ENCODE measurements around the gene POU2F3.

POU2F3 gene

GRCh38 chr11:120293038-120293800, 53.3 kb downstream of the POU2F3 start:
- Histone ChIP-seq H3K27me3 (replicated peaks; ENCODE audit: insufficient read depth, low read length) (no peaks in the 10 kb centered on the region), H3K27ac (ENCODE audit: low read length) (no peak overlapping the region), H3K36me3 (replicated peaks; ENCODE audit: insufficient read depth, low read length) (no peaks in the 10 kb centered on the region), H3K9ac (ENCODE audit: low read length) (no peak overlapping the region), H3K9me2 (replicated peaks; ENCODE audit: insufficient read depth, low read length) (no peaks in the 10 kb centered on the region), H3K4me2 (ENCODE audit: low read depth, low read length) (no peak overlapping the region), H3K9me3 (replicated peaks; ENCODE audit: insufficient read depth, low read length) (no peaks in the 10 kb centered on the region), H3K79me2 (ENCODE audit: low read length) (no peaks in the 10 kb centered on the region), H4K20me1 (ENCODE audit: insufficient read depth, low read length) (no peaks in the 10 kb centered on the region), H3K4me1 (ENCODE audit: low read length) (no peaks in the 10 kb centered on the region), H3K4me3 (ENCODE audit: low read length) (no peak overlapping the region), H2AFZ (ENCODE audit: low read length) (no peak overlapping the region), H3F3A (ENCODE audit: insufficient read depth, low read length) (no peaks in the 10 kb centered on the region)
- DNase-seq = no peak
- TF ChIP-seq EZH2 (optimal IDR thresholded peaks at IDR 0.05; ENCODE audit: low read depth, low read length) (no peak), EZH2phosphoT487 (IDR thresholded peaks at IDR 0.05; ENCODE audit: low read length) (no peak)
- TF ChIP-seq, protein P1, sequence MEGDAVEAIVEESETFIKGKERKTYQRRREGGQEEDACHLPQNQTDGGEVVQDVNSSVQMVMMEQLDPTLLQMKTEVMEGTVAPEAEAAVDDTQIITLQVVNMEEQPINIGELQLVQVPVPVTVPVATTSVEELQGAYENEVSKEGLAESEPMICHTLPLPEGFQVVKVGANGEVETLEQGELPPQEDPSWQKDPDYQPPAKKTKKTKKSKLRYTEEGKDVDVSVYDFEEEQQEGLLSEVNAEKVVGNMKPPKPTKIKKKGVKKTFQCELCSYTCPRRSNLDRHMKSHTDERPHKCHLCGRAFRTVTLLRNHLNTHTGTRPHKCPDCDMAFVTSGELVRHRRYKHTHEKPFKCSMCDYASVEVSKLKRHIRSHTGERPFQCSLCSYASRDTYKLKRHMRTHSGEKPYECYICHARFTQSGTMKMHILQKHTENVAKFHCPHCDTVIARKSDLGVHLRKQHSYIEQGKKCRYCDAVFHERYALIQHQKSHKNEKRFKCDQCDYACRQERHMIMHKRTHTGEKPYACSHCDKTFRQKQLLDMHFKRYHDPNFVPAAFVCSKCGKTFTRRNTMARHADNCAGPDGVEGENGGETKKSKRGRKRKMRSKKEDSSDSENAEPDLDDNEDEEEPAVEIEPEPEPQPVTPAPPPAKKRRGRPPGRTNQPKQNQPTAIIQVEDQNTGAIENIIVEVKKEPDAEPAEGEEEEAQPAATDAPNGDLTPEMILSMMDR (IDR thresholded peaks at IDR 0.05; ENCODE audit: low read length) = no peak

DNA sequence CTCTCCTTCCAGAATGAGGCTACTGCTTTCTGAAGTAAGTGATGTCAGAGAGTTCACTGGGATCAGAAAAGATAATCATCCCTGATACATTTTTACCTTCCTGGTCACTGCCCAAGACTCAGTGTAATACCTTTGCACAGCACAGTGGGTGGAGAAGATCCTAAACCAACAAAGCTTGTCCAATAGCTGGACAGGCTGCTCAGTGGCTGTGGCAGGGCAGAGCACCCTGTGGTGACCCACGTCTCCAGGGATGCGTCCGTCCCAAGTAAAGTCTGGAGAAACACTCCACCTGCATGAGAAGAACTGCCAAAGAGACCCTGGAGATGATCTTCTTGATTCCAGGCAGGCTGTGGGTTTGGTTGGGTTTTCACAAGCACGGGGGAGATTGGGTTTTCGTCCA, 54.2 kb downstream of the POU2F3 start:
- H3K27me3 ChIP-seq (replicated peaks; ENCODE audit: insufficient read depth, low read length) = no peaks in the 10 kb centered on the region

DNA sequence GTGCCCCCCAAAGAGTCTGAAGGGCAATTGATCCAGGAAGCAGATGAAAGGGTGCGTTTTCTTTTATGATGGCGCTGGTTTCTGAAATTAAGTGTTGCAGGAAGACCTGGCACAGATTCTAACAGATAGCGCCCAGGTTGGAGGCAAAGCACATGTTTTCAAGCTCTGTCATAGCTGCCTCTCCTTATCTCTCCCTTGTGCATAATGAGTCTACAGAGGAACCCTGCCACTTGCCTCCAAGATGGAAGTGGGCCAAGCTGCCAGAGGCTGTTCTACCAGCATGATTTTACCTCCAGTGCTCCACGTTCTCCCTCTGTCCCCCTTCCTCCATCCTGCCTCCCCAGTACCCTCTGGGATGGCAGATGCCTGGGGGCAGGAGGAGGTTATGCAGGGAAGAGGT, 55.2 kb downstream of the POU2F3 start:
- H3K9ac ChIP-seq (ENCODE audit: low read length) = no peak overlapping the region

More for the DNA sequence above, 54.2 kb downstream of the POU2F3 start:
- Histone ChIP-seq H3K9me2 (replicated peaks; ENCODE audit: insufficient read depth, low read length) (no peaks in the 10 kb centered on the region), H3K79me2 (ENCODE audit: low read length) (no peaks in the 10 kb centered on the region), H4K20me1 (ENCODE audit: insufficient read depth, low read length) (no peaks in the 10 kb centered on the region), H3K27ac (ENCODE audit: low read length) (no peak overlapping the region), H3K4me3 (ENCODE audit: low read length) (no peak overlapping the region), H3K4me2 (ENCODE audit: low read depth, low read length) (no peak overlapping the region), H3K36me3 (replicated peaks; ENCODE audit: insufficient read depth, low read length) (no peaks in the 10 kb centered on the region), H3K4me1 (ENCODE audit: low read length) (no peaks in the 10 kb centered on the region), H3K9me3 (replicated peaks; ENCODE audit: insufficient read depth, low read length) (no peaks in the 10 kb centered on the region), H3K9ac (ENCODE audit: low read length) (no peak overlapping the region), H2AFZ (ENCODE audit: low read length) (no peak overlapping the region), H3F3A (ENCODE audit: insufficient read depth, low read length) (no peaks in the 10 kb centered on the region)
- no peak for DNase-seq
- TF ChIP-seq EZH2 (optimal IDR thresholded peaks at IDR 0.05; ENCODE audit: low read depth, low read length) (no peak), EZH2phosphoT487 (IDR thresholded peaks at IDR 0.05; ENCODE audit: low read length) (no peak)
- TF ChIP-seq, protein P1 (IDR thresholded peaks at IDR 0.05; ENCODE audit: low read length) = no peak

More for the DNA sequence above, 55.2 kb downstream of the POU2F3 start:
- Histone ChIP-seq H3K27me3 (replicated peaks; ENCODE audit: insufficient read depth, low read length) (no peaks in the 10 kb centered on the region), H3K27ac (ENCODE audit: low read length) (no peak overlapping the region), H4K20me1 (ENCODE audit: insufficient read depth, low read length) (no peaks in the 10 kb centered on the region), H3K4me3 (ENCODE audit: low read length) (no peak overlapping the region), H3F3A (ENCODE audit: insufficient read depth, low read length) (no peaks in the 10 kb centered on the region), H3K4me1 (ENCODE audit: low read length) (no peaks in the 10 kb centered on the region), H3K36me3 (replicated peaks; ENCODE audit: insufficient read depth, low read length) (no peaks in the 10 kb centered on the region), H3K9me2 (replicated peaks; ENCODE audit: insufficient read depth, low read length) (no peaks in the 10 kb centered on the region), H2AFZ (ENCODE audit: low read length) (no peak overlapping the region), H3K79me2 (ENCODE audit: low read length) (no peaks in the 10 kb centered on the region), H3K9me3 (replicated peaks; ENCODE audit: insufficient read depth, low read length) (no peaks in the 10 kb centered on the region), H3K4me2 (ENCODE audit: low read depth, low read length) (no peak overlapping the region)
- DNase-seq = no peak
- no peak for TF ChIP-seq EZH2 (optimal IDR thresholded peaks at IDR 0.05; ENCODE audit: low read depth, low read length)
- TF ChIP-seq, protein P1 (IDR thresholded peaks at IDR 0.05; ENCODE audit: low read length) = no peak
- TF ChIP-seq EZH2phosphoT487 (IDR thresholded peaks at IDR 0.05; ENCODE audit: low read length) = no peak
